ENCODE data around the gene OPRM1. TPM values are rescaled to one million over a fixed set of nuclear protein-coding genes. Genes with fewer than 3 reads are reported as not detected.

The OPRM1 gene
- total RNA-seq, 1 donor: not detected

DNA sequence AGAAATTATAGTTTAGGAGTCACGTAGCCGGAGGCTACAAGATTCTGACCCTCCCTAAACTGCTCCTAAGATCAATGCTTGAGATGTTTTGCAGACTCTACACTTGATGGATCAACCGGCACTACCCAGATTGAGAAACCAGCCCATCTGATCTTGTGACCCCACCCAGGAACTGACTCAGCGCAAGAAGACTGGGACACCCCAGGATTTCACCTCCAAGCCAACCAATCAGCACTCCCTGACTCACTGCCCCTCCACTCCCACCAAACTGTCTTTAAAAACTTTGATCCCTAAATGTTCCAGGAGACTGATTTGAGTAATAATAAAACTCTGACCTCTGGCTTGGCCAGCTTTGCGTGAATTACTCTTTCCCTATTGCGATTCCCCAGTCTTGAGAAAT lies 99.8 kb downstream of the OPRM1 start:
- Histone ChIP-seq H3K27ac (ENCODE audit: low read depth, low read length) (no peak overlapping the region), H3K4me1 (ENCODE audit: insufficient read depth, low read length) (no peaks in the 10 kb centered on the region), H3K36me3 (ENCODE audit: insufficient read depth, low read length) (no peaks in the 10 kb centered on the region), H4K20me1 (ENCODE audit: insufficient read depth, low read length) (no peaks in the 10 kb centered on the region), H3K4me2 (ENCODE audit: insufficient read depth, low read length) (no peak overlapping the region), H3K79me2 (ENCODE audit: insufficient read depth, low read length) (no peaks in the 10 kb centered on the region), H3K4me3 (ENCODE audit: insufficient read depth, low read length) (no peak overlapping the region), H3K9me3 (ENCODE audit: low read depth, low read length) (no peaks in the 10 kb centered on the region), H3K27me3 (ENCODE audit: insufficient read depth, low read length) (no peaks in the 10 kb centered on the region), H2AFZ (ENCODE audit: low read length) (no peak overlapping the region)
- TF ChIP-seq, protein P1, sequence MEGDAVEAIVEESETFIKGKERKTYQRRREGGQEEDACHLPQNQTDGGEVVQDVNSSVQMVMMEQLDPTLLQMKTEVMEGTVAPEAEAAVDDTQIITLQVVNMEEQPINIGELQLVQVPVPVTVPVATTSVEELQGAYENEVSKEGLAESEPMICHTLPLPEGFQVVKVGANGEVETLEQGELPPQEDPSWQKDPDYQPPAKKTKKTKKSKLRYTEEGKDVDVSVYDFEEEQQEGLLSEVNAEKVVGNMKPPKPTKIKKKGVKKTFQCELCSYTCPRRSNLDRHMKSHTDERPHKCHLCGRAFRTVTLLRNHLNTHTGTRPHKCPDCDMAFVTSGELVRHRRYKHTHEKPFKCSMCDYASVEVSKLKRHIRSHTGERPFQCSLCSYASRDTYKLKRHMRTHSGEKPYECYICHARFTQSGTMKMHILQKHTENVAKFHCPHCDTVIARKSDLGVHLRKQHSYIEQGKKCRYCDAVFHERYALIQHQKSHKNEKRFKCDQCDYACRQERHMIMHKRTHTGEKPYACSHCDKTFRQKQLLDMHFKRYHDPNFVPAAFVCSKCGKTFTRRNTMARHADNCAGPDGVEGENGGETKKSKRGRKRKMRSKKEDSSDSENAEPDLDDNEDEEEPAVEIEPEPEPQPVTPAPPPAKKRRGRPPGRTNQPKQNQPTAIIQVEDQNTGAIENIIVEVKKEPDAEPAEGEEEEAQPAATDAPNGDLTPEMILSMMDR (IDR thresholded peaks at IDR 0.05; ENCODE audit: extremely low read depth, low read depth, low read length): no peak
- DNase-seq (ENCODE audit: insufficient read length, low spot score, missing footprints): no peak

DNA sequence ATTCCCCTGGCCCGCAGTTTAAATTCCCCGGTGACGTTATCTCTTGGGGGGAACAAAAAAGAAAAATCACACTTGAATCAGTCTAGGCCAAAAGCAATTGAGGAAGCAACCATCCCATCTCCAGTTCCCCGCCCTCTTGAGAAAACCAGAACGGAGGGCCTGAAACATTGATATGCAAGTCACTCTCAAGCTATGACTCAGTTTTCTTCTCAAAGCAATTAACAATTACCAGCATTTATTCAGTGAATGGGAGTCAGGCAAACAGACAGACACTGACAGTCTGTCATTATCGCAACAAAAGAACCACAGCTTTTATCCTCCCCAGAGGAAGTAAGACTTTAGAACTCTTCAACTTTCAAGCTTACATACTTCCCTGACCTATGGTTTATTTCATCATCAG lies 100.9 kb downstream of the OPRM1 start:
- H3K9me3 ChIP-seq (ENCODE audit: low read depth, low read length): no peaks in the 10 kb centered on the region

DNA sequence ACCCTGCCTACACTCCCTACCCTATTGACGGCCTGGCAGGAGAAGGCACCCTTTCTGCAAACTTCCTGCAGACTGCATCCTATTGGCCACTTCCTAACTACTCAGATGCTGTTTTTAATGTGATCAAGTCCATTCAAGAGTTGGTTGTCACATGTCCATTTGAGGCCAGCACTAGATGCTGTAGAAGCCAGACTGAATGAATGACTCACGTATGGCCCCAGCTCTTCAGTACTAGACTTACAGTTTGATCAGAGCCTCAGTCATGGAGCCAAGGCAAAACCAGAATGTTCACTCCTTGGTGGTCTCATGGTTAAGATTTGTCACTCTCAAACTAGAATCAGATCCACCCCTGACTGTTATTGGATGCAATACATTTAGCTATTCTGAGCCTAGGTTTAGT lies 101.7 kb downstream of the OPRM1 start:
- DNase-seq (ENCODE audit: insufficient read length, low spot score, missing footprints): no peak
- no peak overlapping the region for H3K4me2 ChIP-seq (ENCODE audit: insufficient read depth, low read length)
- no peaks in the 10 kb centered on the region for H3K4me1 ChIP-seq (ENCODE audit: insufficient read depth, low read length)
- TF ChIP-seq, protein P1 (IDR thresholded peaks at IDR 0.05; ENCODE audit: extremely low read depth, low read depth, low read length): no peak
- no peaks in the 10 kb centered on the region for H4K20me1 ChIP-seq (ENCODE audit: insufficient read depth, low read length)
- no peaks in the 10 kb centered on the region for H3K27me3 ChIP-seq (ENCODE audit: insufficient read depth, low read length)
- no peak overlapping the region for H3K4me3 ChIP-seq (ENCODE audit: insufficient read depth, low read length)
- H3K27ac ChIP-seq (ENCODE audit: low read depth, low read length): no peak overlapping the region
- H2AFZ ChIP-seq (ENCODE audit: low read length): no peak overlapping the region
- no peaks in the 10 kb centered on the region for H3K79me2 ChIP-seq (ENCODE audit: insufficient read depth, low read length)
- no peaks in the 10 kb centered on the region for H3K9me3 ChIP-seq (ENCODE audit: low read depth, low read length)
- no peaks in the 10 kb centered on the region for H3K36me3 ChIP-seq (ENCODE audit: insufficient read depth, low read length)

More for the DNA sequence above, 100.9 kb downstream of the OPRM1 start:
- Histone ChIP-seq H3K4me3 (ENCODE audit: insufficient read depth, low read length) (no peak overlapping the region), H3K4me1 (ENCODE audit: insufficient read depth, low read length) (no peaks in the 10 kb centered on the region), H3K79me2 (ENCODE audit: insufficient read depth, low read length) (no peaks in the 10 kb centered on the region), H3K27me3 (ENCODE audit: insufficient read depth, low read length) (no peaks in the 10 kb centered on the region), H3K27ac (ENCODE audit: low read depth, low read length) (no peak overlapping the region), H2AFZ (ENCODE audit: low read length) (no peak overlapping the region), H3K4me2 (ENCODE audit: insufficient read depth, low read length) (no peak overlapping the region), H4K20me1 (ENCODE audit: insufficient read depth, low read length) (no peaks in the 10 kb centered on the region), H3K36me3 (ENCODE audit: insufficient read depth, low read length) (no peaks in the 10 kb centered on the region)
- TF ChIP-seq, protein P1 (IDR thresholded peaks at IDR 0.05; ENCODE audit: extremely low read depth, low read depth, low read length): no peak
- no peak for DNase-seq (ENCODE audit: insufficient read length, low spot score, missing footprints)

DNA sequence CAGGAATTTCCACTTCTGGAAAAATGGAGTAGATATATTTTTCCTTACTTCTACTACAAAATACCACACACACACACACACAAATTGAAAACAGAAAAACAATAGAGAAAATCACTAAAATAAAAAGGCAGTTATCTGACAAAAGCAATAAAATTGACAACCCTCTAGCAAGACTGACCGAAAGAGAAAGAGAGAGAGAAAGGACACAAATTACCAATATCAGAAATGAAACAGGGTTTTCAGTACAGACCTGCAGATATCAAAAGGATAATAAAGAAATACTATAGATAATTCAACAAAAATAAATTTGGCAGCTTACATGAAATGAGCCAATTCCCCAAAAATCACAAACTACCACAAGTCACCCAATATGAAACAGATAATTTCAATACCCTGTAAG lies 104.7 kb downstream of the OPRM1 start:
- no peak overlapping the region for H3K27ac ChIP-seq (ENCODE audit: low read depth, low read length)
- no peaks in the 10 kb centered on the region for H3K9me3 ChIP-seq (ENCODE audit: low read depth, low read length)
- no peaks in the 10 kb centered on the region for H3K27me3 ChIP-seq (ENCODE audit: insufficient read depth, low read length)
- H4K20me1 ChIP-seq (ENCODE audit: insufficient read depth, low read length): no peaks in the 10 kb centered on the region
- H3K36me3 ChIP-seq (ENCODE audit: insufficient read depth, low read length): no peaks in the 10 kb centered on the region
- no peaks in the 10 kb centered on the region for H3K4me1 ChIP-seq (ENCODE audit: insufficient read depth, low read length)
- TF ChIP-seq, protein P1 (IDR thresholded peaks at IDR 0.05; ENCODE audit: extremely low read depth, low read depth, low read length): no peak
- H3K4me2 ChIP-seq (ENCODE audit: insufficient read depth, low read length): no peak overlapping the region
- H2AFZ ChIP-seq (ENCODE audit: low read length): no peak overlapping the region
- no peak overlapping the region for H3K4me3 ChIP-seq (ENCODE audit: insufficient read depth, low read length)
- H3K79me2 ChIP-seq (ENCODE audit: insufficient read depth, low read length): no peaks in the 10 kb centered on the region
- DNase-seq (ENCODE audit: insufficient read length, low spot score, missing footprints): no peak

All from osteoblast (primary cell).